ENCODE data around the gene ERVV-1. TPM values are rescaled to one million over a fixed set of nuclear protein-coding genes. Genes with fewer than 3 reads are reported as not detected.

Gene ERVV-1
- total and polyA plus RNA-seq, 8 donors: not detected

GRCh38 chr19:53037101-53038097 lies 23.7 kb downstream of the ERVV-1 start:
- peak in 1 of 2 donors; percentile 82 for DNase-seq
- 17 to 24% (median 20%) methylated on average over 48 to 52 of the region's 52 CpGs for WGBS, 5 donors
- Histone ChIP-seq H3K9me3 (peaks cover 4 to 79% (median 40%) of the 10 kb centered on the region in 4 donors), H3K4me1 (no peaks in the 10 kb centered on the region), H3K27ac (no peak overlapping the region), H3K36me3 (peaks cover 0 to 3% (median 0%) of the 10 kb centered on the region in 4 donors), H3K4me3 (peak overlapping the region in 3 of 4 donors; percentile 14 to 17 (median 15)), H3K27me3 (peaks cover 5 to 37% (median 12%) of the 10 kb centered on the region in 3 donors)
- TF ChIP-seq POLR2AphosphoS5 (IDR thresholded peaks at IDR 0.05) (no peak), EP300 (IDR thresholded peaks at IDR 0.05) (no peak), POLR2A (IDR thresholded peaks at IDR 0.05) (no peak), CTCF (IDR thresholded peaks at IDR 0.05) (no peak)
- intact Hi-C loops (cut with DNase I; ENCODE audit: low total_unique reads): no loop called here

- peaks cover 5 to 33% (median 12%) of the 10 kb centered on the region in 3 donors for H3K27me3 ChIP-seq
- no peak overlapping the region for H3K4me3 ChIP-seq
- H3K4me1 ChIP-seq: no peaks in the 10 kb centered on the region
- WGBS, 5 donors: 74 to 97% (median 90%) methylated on average over 1 of the region's 1 CpG
- H3K9me3 ChIP-seq: peaks cover 4 to 87% (median 48%) of the 10 kb centered on the region in 4 donors
- no peak overlapping the region for H3K27ac ChIP-seq
- H3K36me3 ChIP-seq: peaks cover 0 to 3% (median 0%) of the 10 kb centered on the region in 4 donors
- no peak for TF ChIP-seq POLR2A (IDR thresholded peaks at IDR 0.05)
- no peak for TF ChIP-seq CTCF (IDR thresholded peaks at IDR 0.05)
- TF ChIP-seq POLR2AphosphoS5 (IDR thresholded peaks at IDR 0.05): no peak
- no peak for TF ChIP-seq EP300 (IDR thresholded peaks at IDR 0.05)
- intact Hi-C loops (cut with DNase I; ENCODE audit: low total_unique reads): no loop called here
- DNase-seq: no peak
These were observed 27.6 kb downstream of the ERVV-1 start for GRCh38 chr19:53041366-53041765.

- Histone ChIP-seq H3K4me3 (no peak overlapping the region), H3K27ac (no peak overlapping the region), H3K36me3 (no peaks in the 10 kb centered on the region), H3K9me3 (peaks cover 9 to 76% (median 41%) of the 10 kb centered on the region in 4 donors), H3K27me3 (no peaks in the 10 kb centered on the region), H3K4me1 (no peaks in the 10 kb centered on the region)
- intact Hi-C loops (cut with DNase I; ENCODE audit: low total_unique reads): no loop called here
- no peak for TF ChIP-seq CTCF (IDR thresholded peaks at IDR 0.05)
- no peak for TF ChIP-seq POLR2AphosphoS5 (IDR thresholded peaks at IDR 0.05)
- no peak for TF ChIP-seq EP300 (IDR thresholded peaks at IDR 0.05)
- no peak for TF ChIP-seq POLR2A (IDR thresholded peaks at IDR 0.05)
- DNase-seq: no peak
- 70 to 82% (median 75%) methylated on average over 16 of the region's 16 CpGs for WGBS, 5 donors
These were observed 31.8 kb downstream of the ERVV-1 start for GRCh38 chr19:53045536-53045935.

- DNase-seq: no peak
- no peaks in the 10 kb centered on the region for H3K36me3 ChIP-seq
- WGBS, 5 donors: 85 to 92% (median 89%) methylated on average over 2 of the region's 2 CpGs
- TF ChIP-seq EP300 (IDR thresholded peaks at IDR 0.05): no peak
- no peak for TF ChIP-seq POLR2A (IDR thresholded peaks at IDR 0.05)
- no peak for TF ChIP-seq CTCF (IDR thresholded peaks at IDR 0.05)
- no peak for TF ChIP-seq POLR2AphosphoS5 (IDR thresholded peaks at IDR 0.05)
- H3K9me3 ChIP-seq: peaks cover 9 to 87% (median 47%) of the 10 kb centered on the region in 4 donors
- H3K4me1 ChIP-seq: no peaks in the 10 kb centered on the region
- H3K27me3 ChIP-seq: no peaks in the 10 kb centered on the region
- no peak overlapping the region for H3K4me3 ChIP-seq
- intact Hi-C loops (cut with DNase I; ENCODE audit: low total_unique reads): no loop called here
- no peak overlapping the region for H3K27ac ChIP-seq
These were observed 33.7 kb downstream of the ERVV-1 start for GRCh38 chr19:53047379-53047778.

Data from stomach (tissue), 9 donors.